ENCODE measurements around the gene LPCAT2.

GRCh38 chr16:55575496-55575895, 66.6 kb downstream of the LPCAT2 start:
- TF ChIP-seq SP1 (IDR thresholded peaks at IDR 0.05) (no peak), SUZ12 (IDR thresholded peaks at IDR 0.05) (no peak), BHLHE40 (IDR thresholded peaks at IDR 0.05; ENCODE audit: borderline replicate concordance) (no peak), LEF1 (IDR thresholded peaks at IDR 0.05; ENCODE audit: borderline replicate concordance) (no peak), ARNT (IDR thresholded peaks at IDR 0.05) (no peak), FOXM1 (IDR thresholded peaks at IDR 0.05; ENCODE audit: borderline replicate concordance) (no peak)
